HG03378 (cell line): ENCODE data around the gene FNDC3B.
"Not testable (repeated sequence)": the region's sequence is repeated elsewhere in the genome, so short reads cannot be mapped to it uniquely, and the experiment has no call there.

Experiments used
- ATAC-seq: cut with Tn5 transposase; IDR thresholded peaks from one replicate; pipeline ENCODE4 v1.9.1; 2021; ENCODE audit warnings: mild to moderate bottlenecking, moderate library complexity; ENCODE audit not compliant: unreplicated experiment

Gene FNDC3B

GRCh38 chr3:172030181-172030580, 9.2 kb upstream of the FNDC3B start:
- no peak for ATAC-seq

DNA sequence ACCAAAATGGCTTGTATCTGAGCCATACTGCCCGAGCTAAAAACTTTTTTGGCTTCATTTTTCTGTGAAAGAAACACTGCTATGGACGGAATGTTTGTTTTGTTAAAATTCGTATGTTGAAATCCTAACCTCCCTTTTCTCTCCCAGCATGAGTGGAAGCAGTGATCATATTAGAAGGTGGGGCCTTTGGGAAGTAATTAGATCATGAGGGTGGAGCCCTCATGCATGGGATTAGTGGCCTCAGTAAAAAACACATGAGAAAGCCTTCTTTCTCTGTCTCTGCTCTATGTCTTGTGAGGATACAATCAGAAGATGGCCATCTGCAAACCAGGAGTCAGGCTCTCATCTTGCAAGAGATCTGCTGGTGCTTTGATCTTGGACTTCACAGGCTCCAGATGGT, 7.4 kb upstream of the FNDC3B start:
- no peak for ATAC-seq

GRCh38 chr3:172033396-172033795, 6.0 kb upstream of the FNDC3B start:
- no peak for ATAC-seq

DNA sequence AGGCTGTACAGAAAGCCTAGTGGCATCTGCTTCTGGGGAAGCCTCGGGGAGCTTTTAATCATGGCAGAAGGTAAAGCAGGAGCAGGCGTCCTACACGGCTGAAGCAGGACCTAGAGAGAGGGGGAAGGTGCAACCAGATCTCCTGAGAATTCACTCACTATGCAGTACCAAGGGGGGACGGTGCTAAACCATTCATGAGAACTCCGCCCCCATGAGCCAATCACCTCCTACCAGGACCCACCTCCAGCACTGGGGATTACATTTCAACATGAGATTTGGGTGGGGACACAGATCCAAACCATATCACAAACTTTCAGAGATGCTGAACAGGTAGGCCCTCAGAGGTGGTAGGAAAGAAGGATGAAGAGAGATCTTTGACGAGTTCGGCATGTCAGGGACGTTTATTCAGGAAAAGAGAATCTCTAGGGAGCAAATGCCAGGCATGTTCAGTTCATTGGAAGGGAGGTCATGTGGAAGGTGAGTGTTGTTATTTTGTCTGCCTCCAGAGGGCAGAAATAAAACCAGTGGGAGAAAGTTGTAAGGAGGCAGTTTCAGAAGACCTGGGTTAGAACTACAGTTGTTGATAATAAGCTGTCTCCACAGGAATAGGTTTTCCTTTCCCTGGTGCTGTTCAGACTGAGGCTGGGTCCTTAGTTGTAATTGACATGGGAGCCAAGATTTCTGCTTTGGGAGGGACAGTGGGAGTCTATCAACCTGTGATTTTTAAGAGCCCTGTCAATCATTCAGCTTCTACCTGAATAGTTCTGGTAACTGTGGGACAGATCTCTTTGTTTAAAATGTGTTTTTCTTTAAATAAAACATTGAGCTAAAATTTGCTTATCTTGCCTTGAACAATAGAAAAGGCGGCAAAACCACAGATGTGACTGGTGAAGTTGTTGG, 4.3 kb upstream of the FNDC3B start:
- no peak for ATAC-seq

DNA sequence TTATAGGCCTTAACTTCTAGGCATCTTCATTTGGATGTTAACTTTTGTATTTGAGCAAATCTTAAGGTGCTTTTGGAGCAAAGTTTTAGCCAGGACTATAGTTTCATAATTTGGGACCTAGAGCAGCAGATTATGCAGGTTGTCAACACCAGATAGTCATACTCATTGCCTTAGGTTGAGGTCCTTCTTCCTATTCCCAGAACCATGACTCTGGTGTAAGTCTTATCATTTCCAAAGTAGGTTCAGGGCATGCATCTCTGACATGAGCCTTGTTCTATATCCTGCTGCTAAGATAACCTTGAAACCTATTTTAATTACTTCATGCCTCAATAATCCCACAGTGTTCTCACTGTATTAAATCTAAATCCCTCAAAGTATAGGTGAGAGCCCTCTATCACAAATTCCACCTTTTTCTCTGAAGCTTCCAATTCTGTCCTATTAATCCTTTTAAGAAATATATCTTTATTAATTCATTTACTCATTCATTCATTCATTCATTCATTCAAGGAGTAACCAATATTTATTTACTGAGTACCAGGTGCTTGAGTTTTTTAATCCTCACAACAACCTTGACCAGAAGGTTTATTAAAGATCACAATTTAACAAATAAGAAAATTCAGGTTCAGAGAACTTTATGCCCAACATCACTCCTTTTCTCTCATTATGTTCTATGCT, 2.7 kb upstream of the FNDC3B start:
- no peak for ATAC-seq

DNA sequence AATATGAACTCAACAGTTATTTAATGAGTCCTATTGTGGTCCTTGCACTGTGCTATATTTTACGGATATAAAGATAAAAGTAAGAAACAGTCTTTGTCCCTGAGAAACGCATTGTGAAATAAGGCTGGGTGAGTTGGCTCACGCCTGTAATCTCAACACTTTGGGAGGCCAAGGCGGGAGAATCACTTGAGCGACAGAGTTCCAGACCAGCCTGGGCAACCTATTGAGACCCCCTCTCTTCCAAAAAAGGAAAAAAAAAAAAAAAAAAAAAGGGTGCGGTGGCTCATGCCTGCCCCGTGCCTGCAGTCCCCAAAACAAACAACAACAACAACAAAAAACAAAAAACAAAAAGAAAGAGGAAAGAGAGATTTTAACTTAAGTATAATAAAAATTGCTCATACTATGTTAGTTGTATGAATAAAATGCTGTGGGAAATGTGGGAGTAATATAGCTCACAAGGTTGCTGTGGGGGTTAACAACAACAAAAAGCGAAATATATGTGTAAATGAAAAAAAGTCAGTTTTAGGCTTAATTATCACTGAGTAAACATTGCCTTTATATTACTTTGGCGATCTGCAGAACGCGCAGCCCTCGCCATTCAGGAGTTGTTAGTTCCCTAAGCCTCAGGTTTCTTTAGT, 461 bp upstream of the FNDC3B start:
- peak; percentile 3 for ATAC-seq

DNA sequence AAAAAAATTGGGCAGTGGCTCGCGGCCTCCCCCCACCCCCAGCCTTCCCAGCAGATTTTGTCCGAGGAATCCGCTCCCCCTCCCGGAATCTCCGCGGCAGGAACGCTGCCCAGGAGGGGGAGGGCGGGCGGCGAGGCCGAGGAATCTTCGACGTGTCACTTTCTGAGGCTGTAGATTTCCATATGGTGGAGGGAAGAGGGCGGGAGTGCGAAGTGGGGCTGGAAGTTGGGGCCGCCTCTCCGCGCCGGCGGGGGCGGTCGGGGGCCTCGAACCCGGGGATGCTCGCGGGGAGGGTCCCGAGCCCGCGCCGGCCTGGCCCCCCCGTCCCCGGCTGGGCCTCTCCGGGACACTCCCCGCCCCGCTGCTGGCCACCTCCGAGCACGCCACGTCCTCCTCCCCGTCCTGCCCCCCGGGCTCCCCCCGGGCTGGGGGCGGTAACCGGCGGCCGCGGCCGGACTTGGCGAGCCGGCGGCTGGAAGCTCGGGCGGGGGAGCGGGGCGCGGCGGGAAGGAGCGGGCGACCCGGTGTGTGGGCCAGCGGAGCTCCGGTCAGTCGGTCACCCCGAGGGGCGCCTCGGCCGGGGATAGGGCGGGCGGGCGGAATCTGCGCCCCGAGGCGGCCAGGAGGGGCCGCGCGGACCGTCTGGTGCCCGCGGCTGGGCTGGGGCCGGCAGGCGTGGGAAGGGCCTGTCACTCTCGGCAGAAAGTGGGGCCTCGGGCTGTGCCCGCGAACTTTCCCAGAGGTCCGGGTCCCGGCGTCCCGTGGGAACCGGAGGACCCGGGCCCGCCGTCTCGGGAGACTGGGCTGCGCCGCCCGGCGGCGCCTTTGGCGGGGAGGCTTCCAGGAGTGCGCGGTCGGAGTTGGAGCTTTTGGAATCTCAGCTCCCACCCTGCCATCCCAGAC, 951 bp downstream of the FNDC3B start:
- no peak for ATAC-seq

DNA sequence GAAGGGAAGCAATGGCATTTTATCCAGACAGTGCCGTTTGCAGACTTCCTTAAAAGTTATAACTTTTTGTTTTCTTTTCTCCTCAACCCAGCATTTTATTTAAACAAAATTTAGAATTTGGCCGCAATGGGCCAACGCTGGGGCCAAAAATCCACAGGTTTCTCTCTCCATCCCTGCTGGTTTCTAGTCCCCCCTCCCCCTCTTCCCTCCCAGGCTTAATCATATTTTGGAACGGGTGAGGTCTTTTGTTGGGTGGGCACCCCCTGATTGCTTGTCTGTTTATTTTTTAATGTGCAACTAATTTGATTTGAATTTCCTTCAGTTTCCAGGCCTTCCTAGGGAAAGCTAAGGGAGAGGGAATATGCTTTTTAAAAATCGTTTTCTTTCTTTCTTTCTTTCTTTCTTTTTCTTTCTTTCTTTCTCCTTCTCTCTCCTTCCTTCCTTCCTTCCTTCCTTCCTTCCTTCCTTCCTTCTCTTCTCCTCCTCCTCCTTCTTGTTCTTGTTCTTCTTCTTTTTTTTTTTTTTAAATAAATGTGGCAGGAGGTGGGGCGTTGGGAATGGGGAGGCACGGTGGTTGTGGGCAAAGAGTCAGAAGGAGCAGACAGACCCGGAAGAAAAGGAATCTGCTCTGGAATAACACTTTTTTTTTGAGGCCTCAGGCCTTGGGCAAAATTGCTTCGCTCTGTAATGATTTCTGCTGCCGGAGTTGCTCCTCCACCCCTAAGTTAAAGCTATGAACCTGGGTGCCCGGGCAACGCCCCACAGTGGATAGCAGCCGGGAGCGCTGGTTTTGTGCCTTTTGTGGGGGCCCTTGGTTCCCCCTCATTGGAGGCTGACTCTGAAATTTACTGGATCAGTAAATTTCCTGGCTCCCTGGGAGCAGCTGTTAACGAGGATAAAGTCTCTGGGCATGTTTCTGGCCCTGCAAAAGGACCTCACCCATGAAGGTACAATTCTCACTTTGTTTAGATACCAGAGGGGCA, 1.9 kb downstream of the FNDC3B start:
- no peak for ATAC-seq

GRCh38 chr3:172042136-172042662, 2.8 kb downstream of the FNDC3B start:
- no peak for ATAC-seq

DNA sequence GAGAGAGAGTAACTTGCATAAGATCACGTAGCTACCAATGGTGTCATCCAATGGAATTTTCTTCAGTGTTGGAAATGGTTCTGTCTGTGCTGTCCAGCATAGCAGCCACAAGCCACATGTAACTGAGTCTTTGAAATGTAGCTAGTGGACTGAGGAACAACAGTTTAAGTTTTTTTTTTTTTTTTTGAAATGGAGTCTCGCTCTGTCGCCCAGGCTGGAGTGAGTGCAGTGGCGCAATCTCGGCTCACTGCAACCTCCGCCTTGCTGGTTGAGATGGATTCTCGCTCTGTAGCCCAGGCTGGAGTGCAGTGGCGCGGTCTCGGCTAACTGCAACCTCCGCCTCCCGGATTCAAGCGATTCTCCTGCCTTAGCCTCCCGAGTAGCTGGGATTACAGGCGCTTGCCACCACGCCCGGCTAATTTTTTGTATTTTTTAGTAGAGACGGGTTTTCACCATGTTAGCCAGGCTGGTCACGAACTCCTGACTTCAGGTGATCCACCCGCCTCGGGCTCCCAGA, 3.3 kb downstream of the FNDC3B start:
- not testable (repeated sequence) for ATAC-seq

- ATAC-seq, result no peak
Observed at GRCh38 chr3:172043233-172043632, 3.9 kb downstream of the FNDC3B start.

DNA sequence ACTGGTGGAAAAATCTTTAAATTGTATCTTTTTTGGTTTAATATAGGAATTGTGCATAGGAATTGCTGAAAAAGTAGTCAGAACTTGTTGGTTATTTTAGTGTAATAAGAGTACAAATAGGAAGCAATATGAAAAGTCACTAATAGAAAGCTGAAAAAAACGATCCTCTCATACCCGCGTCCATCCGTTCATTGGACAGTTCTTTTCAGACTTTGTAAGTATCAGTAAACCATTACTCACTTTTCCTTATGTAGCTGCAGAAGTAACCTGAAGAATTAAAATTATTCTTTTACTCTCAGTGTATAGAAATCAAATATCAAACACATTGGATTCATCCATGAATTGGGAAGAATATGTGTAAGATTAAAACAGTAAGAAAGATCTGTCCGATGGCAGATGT, 4.4 kb downstream of the FNDC3B start:
- no peak for ATAC-seq

DNA sequence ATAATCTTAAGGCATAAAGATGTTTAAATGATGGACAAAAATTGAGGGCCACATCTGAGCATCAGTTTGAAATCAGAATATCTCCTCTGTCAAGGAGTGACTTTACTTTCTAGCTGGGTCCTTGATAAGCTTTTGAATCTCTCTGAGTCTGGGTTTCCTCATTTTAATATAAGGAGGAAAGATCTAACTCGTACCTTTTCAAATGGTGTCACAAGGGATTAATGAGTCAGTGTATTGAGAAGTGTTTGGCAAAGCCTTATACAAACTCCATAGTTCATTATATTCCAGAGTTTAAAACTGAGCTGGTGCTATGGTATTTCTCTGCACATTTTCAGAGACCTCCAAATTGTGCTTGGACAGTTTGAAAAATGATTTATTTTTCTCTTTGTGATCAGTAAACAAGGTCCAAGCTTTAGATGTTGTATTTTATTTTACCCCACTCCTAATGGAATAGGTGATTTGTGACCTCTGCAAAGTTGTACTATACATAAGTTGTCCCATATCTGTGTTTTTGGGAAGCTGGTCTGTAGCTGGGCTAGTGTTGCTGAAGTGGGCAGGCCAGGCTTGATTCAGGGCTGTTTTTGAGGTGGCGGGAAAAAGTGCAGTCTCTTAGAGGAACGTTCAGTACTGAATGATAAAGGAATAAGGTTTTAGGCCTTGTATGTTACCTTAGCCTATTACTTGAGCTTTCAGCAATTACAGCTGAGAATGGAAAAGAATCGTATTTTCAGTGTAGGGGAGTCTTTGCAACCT, 5.6 kb downstream of the FNDC3B start:
- ATAC-seq, result no peak

- no peak for ATAC-seq
Observed at GRCh38 chr3:172046268-172046915, 7.0 kb downstream of the FNDC3B start.

DNA sequence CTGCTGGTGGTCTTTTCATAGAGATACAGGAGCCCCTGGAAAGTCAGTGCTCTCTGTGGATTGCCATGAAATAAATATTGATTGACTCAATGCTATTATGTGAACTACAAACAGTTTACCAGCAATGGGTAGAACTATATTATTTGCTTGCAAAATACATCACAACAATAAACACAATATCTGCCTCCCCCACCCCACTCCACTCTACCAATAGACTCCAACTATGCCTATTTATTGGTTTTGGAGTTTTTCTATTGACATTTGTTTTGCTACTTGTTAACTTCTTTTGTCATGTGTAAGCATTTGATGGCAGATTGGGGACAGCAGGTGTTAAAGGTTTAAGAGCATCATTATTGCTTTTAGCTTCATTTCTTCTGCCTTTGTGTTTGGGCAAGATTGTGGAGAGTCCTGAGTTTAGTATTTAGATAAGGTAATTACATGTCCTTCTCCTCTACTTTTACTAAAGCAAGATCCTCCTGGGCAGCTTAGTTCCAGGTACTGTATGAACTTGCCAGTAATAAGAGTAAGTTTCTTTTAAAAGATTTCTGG, 8.3 kb downstream of the FNDC3B start:
- no peak for ATAC-seq

GRCh38 chr3:172048599-172048998, 9.2 kb downstream of the FNDC3B start:
- no peak for ATAC-seq

GRCh38 chr3:172051310-172051956, 12.1 kb downstream of the FNDC3B start:
- ATAC-seq, result no peak
